B cell (primary cell): ENCODE measurements around the gene ITGB1. TPM values are rescaled to one million over a fixed set of nuclear protein-coding genes. Genes with fewer than 3 reads are reported as not detected.

Experiments used
- ATAC-seq: fragments of 200-7000 bp; cut with Tn5 transposase; one replicate; pipeline ENCODE4 v1.10.0; 2021; ENCODE audit warnings: low read depth, mild to moderate bottlenecking, moderate number of reproducible peaks, moderate library complexity
- CTCF ChIA-PET: fragments of 350-600 bp; sonication (Branson Sonifier 250); formaldehyde crosslinking; loops from one replicate; lab custom pipeline; 2021; ENCODE audit warnings: antibody characterized with exemption, inconsistent platforms; lab: Charles Lee
- POLR2A ChIA-PET: fragments of 350-600 bp; sonication (Branson Sonifier 250); formaldehyde crosslinking; loops from one replicate; lab custom pipeline; 2021; ENCODE audit warnings: antibody characterized with exemption; lab: Charles Lee
- DNase-seq: peaks from one replicate; pipeline ENCODE4 v3.0.0; 2013
- H2AFZ ChIP-seq: 2 replicates; pipeline ENCODE4 v1.6.1; 2012; ENCODE audit warnings: mild to moderate bottlenecking, low read depth, low read length; ENCODE audit not compliant: insufficient read depth, poor library complexity, severe bottlenecking
- H3K27ac ChIP-seq, 2 donors: 1 replicate in 1 of 2; 2 replicates in 1 of 2; pipeline ENCODE4 v1.5.1; 2012 to 2013; ENCODE audit warnings: low read length in 2 of 2, mild to moderate bottlenecking in 2 of 2, moderate library complexity in 1 of 2
- H3K27me3 ChIP-seq, 4 experiments: fragments of 200-600 bp in 1 of 4; sonication (generic) in 1 of 4; replicated peaks in 1 of 4; 1 replicate in 2 of 4; 2 replicates in 2 of 4; pipeline versions ENCODE4 v1.6.1 to v1.7.0; 2013 to 2016; ENCODE audit warnings: low read length in 3 of 4, mild to moderate bottlenecking in 2 of 4, mixed read lengths in 1 of 4, moderate library complexity in 1 of 4; ENCODE audit not compliant: insufficient read depth in 4 of 4, control insufficient read depth in 3 of 4; ENCODE audit errors: control extremely low read depth in 1 of 4
- H3K36me3 ChIP-seq, 2 experiments: replicated peaks in 1 of 2; 1 replicate in 1 of 2; 2 replicates in 1 of 2; pipeline versions ENCODE4 v1.6.1 to v1.7.1; 2013; ENCODE audit warnings: low read length in 1 of 2; ENCODE audit not compliant: insufficient read depth in 2 of 2, control insufficient read depth in 1 of 2; ENCODE audit errors: control extremely low read depth in 1 of 2, extremely low read depth in 1 of 2
- H3K4me1 ChIP-seq, 2 donors: fragments of 200-600 bp in 1 of 2; sonication (generic) in 1 of 2; 1 replicate in 1 of 2; 2 replicates in 1 of 2; pipeline versions ENCODE4 v1.5.1 to v1.6.1; 2013 to 2017; ENCODE audit warnings: low read length in 2 of 2; ENCODE audit not compliant: control insufficient read depth in 2 of 2, insufficient read depth in 2 of 2
- H3K4me2 ChIP-seq: replicated peaks from 2 replicates; pipeline ENCODE3; 2012; ENCODE audit warnings: mild to moderate bottlenecking, low read depth, low read length; ENCODE audit not compliant: poor library complexity, severe bottlenecking
- H3K4me3 ChIP-seq, 5 experiments: fragments of 200-600 bp in 1 of 5; sonication (generic) in 1 of 5; 1 replicate in 3 of 5; 2 replicates in 2 of 5; pipeline versions ENCODE4 v1.5.1 to v1.7.0; 2011 to 2016; ENCODE audit warnings: low read length in 4 of 5, mild to moderate bottlenecking in 4 of 5, low read depth in 2 of 5, control low read depth in 1 of 5, moderate library complexity in 1 of 5; ENCODE audit not compliant: insufficient read depth in 1 of 5; ENCODE audit errors: control extremely low read depth in 1 of 5, extremely low read depth in 1 of 5
- H3K79me2 ChIP-seq: fragments of 200-600 bp; sonication (generic); one replicate; pipeline ENCODE4 v1.6.0; 2016; ENCODE audit warnings: low read length; ENCODE audit not compliant: control insufficient read depth, insufficient read depth
- H3K9ac ChIP-seq: fragments of 200-600 bp; sonication (generic); 2 replicates; pipeline ENCODE4 v1.6.1; 2017; ENCODE audit warnings: mild to moderate bottlenecking, low read length, moderate library complexity
- H3K9me3 ChIP-seq, 3 donors: one replicate each; pipeline versions ENCODE4 v1.6.1 to v1.7.1; 2013; ENCODE audit warnings: low read length in 2 of 3; ENCODE audit not compliant: control insufficient read depth in 2 of 3, insufficient read depth in 1 of 3; ENCODE audit errors: control extremely low read depth in 1 of 3
- H4K20me1 ChIP-seq: 2 replicates; pipeline ENCODE4 v1.6.0; 2012; ENCODE audit warnings: mild to moderate bottlenecking, low read length; ENCODE audit not compliant: insufficient read depth, control insufficient read depth, poor library complexity, severe bottlenecking
- H3K27ac Mint-ChIP-seq: one replicate; pipeline ENCODE4 v1.8.0; 2021; ENCODE audit warnings: mixed read lengths
- H3K27me3 Mint-ChIP-seq: one replicate; pipeline ENCODE4 v1.8.0; 2021; ENCODE audit warnings: mixed read lengths
- H3K4me1 Mint-ChIP-seq: one replicate; pipeline ENCODE4 v1.8.0; 2021; ENCODE audit warnings: mixed read lengths
- H3K4me3 Mint-ChIP-seq: one replicate; pipeline ENCODE4 v1.8.0; 2021; ENCODE audit warnings: mixed read lengths
- H3K9me3 Mint-ChIP-seq: one replicate; pipeline ENCODE4 v1.8.0; 2022; ENCODE audit warnings: mixed read lengths; ENCODE audit not compliant: insufficient read depth
- CTCF ChIP-seq: fragments of 200-600 bp; IDR thresholded peaks from one replicate; pipeline ENCODE4 v1.8.0; 2022; ENCODE audit warnings: antibody characterized with exemption, mild to moderate bottlenecking
- EZH2 ChIP-seq: IDR thresholded peaks from 2 replicates; pipeline ENCODE4 v1.6.1; 2012; ENCODE audit warnings: borderline replicate concordance, low read depth, mild to moderate bottlenecking, moderate library complexity, low read length; ENCODE audit not compliant: insufficient read depth, poor library complexity, severe bottlenecking
- WGBS: methylation state at CpG from one replicate; pipeline ENCODE4 v1.1.5; 2013; ENCODE audit warnings: missing lambda C conversion rate; ENCODE audit not compliant: insufficient coverage; 5-methylcytosine and 5-hydroxymethylcytosine counted together
- intact Hi-C: fragments of 100-400 bp; cut with micrococcal nuclease; formaldehyde crosslinking; loops from one replicate; pipeline ENCODE4 v1.10.0; 2022
- polyA plus RNA-seq: library from polyadenylated mRNA; depleted of rRNA; stranded (reverse); fragments of >200 nt; gene quantifications from 2 replicates; pipeline ENCODE4 v1.2.3, GENCODE V29; 2012
- total RNA-seq, 2 donors: library from RNA; stranded (reverse); fragments of 120-200 nt in 1 of 2; gene quantifications; 1 replicate in 1 of 2; 2 replicates in 1 of 2; pipeline versions ENCODE4 v1.2.3 to v1.2.4, GENCODE V29; 2013 to 2022

ITGB1 gene
- total and polyA plus RNA-seq, 2 donors (not counting 1 experiment from before 2014, with no cell fraction given) = 30.8 to 128 TPM

GRCh38 chr10:32988604-32989003 lies 30.6 kb upstream of the ITGB1 start:
- no peak overlapping the region for H3K27ac ChIP-seq
- H3K4me3 Mint-ChIP-seq = no peak overlapping the region
- peaks cover 6% of the 10 kb centered on the region for H3K4me1 Mint-ChIP-seq
- no peak overlapping the region for H3K4me2 ChIP-seq
- H2AFZ ChIP-seq = no peak overlapping the region
- H3K27ac Mint-ChIP-seq = no peak overlapping the region
- TF ChIP-seq EZH2 (no peak), CTCF (no peak)
- ATAC-seq = no peak
- H3K9me3 Mint-ChIP-seq = no peaks in the 10 kb centered on the region
- no CpG with 5 or more reads among the region's 3 CpGs for WGBS
- H3K9ac ChIP-seq = no peak overlapping the region
- no peaks in the 10 kb centered on the region for H3K36me3 ChIP-seq
- no peak overlapping the region for H3K4me3 ChIP-seq
- H3K27me3 Mint-ChIP-seq = no peaks in the 10 kb centered on the region
- no peaks in the 10 kb centered on the region for H4K20me1 ChIP-seq
- no peaks in the 10 kb centered on the region for H3K79me2 ChIP-seq
- H3K4me1 ChIP-seq = no peaks in the 10 kb centered on the region
- H3K27me3 ChIP-seq = no peaks in the 10 kb centered on the region
- DNase-seq = no peak
- ChIA-PET CTCF (interaction anchor here (0.9 to 1.7 kb wide), 2 partner anchors 9 to 21 kb away, joined by 3 to 4 read pairs; no protein-coding TSS in a partner anchor), POLR2A (no interaction called here)
- H3K9me3 ChIP-seq = no peaks in the 10 kb centered on the region
- intact Hi-C loops = no loop called here

GRCh38 chr10:32987172-32987571 lies 29.1 kb upstream of the ITGB1 start:
- ATAC-seq = no peak
- no peak for DNase-seq
- Mint-ChIP-seq H3K9me3 (no peaks in the 10 kb centered on the region), H3K4me1 (no peaks in the 10 kb centered on the region), H3K27ac (no peak overlapping the region), H3K4me3 (no peak overlapping the region), H3K27me3 (no peaks in the 10 kb centered on the region)
- H3K9me3 ChIP-seq = no peaks in the 10 kb centered on the region
- H3K27me3 ChIP-seq = no peaks in the 10 kb centered on the region
- no peaks in the 10 kb centered on the region for H3K79me2 ChIP-seq
- POLR2A ChIA-PET = no interaction called here
- TF ChIP-seq CTCF (no peak), EZH2 (no peak)
- 100% methylated on average over 1 of the region's 1 CpG for WGBS
- H2AFZ ChIP-seq = no peak overlapping the region
- no peak overlapping the region for H3K27ac ChIP-seq
- H3K4me3 ChIP-seq = no peak overlapping the region
- no peak overlapping the region for H3K4me2 ChIP-seq
- H3K4me1 ChIP-seq = no peaks in the 10 kb centered on the region
- H3K36me3 ChIP-seq = no peaks in the 10 kb centered on the region
- no peak overlapping the region for H3K9ac ChIP-seq
- CTCF ChIA-PET = no interaction called here
- intact Hi-C loops = no loop called here
- no peaks in the 10 kb centered on the region for H4K20me1 ChIP-seq
